Measurements from ENCODE around the gene SMIM29.

Gene SMIM29

DNA sequence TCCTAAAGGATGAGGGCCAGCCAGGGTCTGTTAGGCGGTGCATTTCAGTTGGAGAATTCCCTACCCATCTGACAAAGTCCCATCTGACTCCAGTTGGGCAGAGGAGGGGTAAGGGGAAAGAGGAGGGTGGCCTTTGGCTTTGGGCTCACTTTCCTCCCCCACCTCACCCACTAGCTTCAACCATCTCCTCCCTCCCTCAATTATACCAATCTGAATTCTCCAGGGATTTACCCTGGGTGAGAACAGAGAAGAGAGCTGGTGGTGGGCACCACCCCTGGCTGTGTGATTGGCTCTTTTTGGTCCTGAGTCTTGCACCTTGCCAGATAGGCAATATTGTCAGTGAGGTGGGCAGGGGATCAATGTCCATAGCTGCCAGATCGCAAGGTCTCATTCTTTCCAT, 8.9 kb downstream of the SMIM29 start:
- no peak for FAIRE-seq

DNA sequence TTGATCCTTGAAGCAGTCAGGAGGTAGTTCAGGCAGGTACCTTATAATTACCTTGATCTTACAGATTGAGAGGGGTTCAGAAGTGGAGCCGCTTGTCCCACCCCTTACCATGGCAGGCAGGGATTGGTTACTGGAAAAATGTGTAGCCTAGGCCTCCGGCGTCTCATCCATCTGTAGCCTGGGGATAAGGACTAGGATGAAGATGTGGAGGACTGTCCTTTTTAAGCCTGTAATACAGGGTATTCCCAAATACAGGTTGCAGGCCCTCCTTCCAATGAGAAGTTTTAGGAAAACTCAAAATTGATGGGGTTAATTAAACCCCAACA, 9.3 kb downstream of the SMIM29 start:
- FAIRE-seq: no peak

GRCh38 chr6:34238585-34239499, 10.0 kb downstream of the SMIM29 start:
- FAIRE-seq: no peak

- FAIRE-seq: no peak
Measured at GRCh38 chr6:34237722-34238584, 10.9 kb downstream of the SMIM29 start.

- no peak for FAIRE-seq
Measured at GRCh38 chr6:34237316-34237721, 11.5 kb downstream of the SMIM29 start.

DNA sequence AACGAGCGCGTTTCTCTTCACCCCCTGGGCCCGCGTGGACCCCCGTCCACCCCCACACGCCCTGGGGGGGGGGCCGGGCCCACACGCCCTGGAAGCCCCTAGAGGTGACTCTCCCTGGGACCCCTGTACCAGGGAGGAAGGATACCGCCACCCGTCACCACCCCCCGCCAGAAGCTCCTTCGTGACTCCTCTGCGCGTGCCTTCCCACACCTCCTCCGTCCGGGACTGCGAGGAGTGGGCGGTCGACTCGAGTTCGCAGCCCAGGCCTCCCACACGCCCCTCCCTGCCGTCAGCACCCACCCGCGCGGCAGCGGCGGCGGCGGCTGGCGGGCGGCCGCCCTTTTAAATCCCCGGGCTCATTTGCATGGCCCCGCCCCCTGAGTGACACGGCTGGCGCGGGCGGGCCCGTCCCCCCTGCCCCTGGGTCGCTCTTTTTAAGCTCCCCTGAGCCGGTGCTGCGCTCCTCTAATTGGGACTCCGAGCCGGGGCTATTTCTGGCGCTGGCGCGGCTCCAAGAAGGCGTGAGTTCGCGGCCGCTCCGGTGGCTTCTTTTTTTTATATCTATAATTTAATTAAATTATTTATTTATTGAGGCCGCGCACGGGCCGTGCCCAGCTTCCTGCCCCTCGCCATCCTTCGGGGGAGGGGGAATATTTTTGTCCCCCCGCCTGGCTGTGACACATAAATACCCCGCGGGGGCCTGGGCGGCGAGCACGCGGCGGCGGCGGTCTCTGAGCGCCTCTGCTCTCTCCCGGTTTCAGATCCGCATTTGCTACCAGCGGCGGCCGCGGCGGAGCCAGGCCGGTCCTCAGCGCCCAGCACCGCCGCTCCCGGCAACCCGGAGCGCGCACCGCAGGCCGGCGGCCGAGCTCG, 12.1 kb downstream of the SMIM29 start, which contains the start of gene HMGA1:
Gene HMGA1 (plus strand): TSS at position 431 of the 873 bp plus-strand sequence. CDS start 3,908 bp downstream, outside the sequence.
- no peak for FAIRE-seq

- FAIRE-seq: no peak
Measured at GRCh38 chr6:34236131-34236442, 12.7 kb downstream of the SMIM29 start.

GRCh38 chr6:34235307-34236130, 13.3 kb downstream of the SMIM29 start:
- no peak for FAIRE-seq

DNA sequence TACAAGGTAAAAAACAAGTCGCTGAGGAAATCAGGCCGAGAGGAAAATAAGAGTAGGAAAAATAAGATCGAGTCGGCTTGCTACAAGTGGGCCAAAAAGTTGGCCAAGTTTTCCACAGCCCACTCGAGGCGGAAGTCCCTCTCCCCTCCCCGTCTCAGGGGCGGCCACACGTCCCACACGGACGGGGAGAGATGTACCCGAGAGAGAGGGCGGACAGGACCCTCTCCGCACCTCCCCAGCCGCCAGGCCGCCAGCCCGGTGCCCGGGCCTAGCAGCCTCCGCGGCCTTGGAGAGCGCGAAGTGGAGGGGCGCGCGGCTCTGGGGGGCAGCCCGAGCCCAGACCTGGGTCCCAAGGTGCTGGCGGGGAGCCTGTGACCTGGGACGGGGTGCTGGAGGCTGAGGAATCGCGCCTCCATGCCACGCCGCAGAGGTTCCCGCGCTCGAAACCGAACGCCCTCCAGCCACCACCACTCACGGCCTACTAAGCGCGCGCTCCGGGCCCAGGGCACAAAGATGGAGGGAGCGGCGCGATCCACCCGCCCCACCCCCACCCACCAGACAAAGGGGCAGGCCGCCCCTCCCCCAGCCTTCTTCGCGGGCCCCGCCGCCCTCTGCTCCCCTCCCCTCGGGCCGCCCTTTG, 14.0 kb downstream of the SMIM29 start:
- no peak for FAIRE-seq

DNA sequence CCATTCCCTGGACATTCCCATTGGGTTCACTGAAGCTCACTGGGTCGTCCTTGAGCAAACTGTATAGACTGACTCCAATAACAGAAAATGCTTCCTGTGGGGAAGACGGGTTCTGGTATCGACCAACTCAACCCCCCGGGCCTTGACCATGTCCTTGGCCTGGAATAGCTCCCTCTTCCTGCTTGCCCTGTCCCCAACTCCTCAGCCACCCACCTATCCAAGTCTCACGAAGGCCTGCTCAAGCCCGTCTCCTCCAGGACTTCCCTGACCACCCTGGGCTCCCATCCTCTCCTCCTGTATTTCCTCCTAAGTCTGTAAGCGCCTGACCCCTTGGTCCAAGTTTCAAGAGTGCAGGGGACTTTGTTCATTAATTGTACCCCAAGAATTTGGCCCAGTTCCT, 14.9 kb downstream of the SMIM29 start:
- no peak for FAIRE-seq

GRCh38 chr6:34232901-34233300, 15.9 kb downstream of the SMIM29 start:
- FAIRE-seq: no peak

DNA sequence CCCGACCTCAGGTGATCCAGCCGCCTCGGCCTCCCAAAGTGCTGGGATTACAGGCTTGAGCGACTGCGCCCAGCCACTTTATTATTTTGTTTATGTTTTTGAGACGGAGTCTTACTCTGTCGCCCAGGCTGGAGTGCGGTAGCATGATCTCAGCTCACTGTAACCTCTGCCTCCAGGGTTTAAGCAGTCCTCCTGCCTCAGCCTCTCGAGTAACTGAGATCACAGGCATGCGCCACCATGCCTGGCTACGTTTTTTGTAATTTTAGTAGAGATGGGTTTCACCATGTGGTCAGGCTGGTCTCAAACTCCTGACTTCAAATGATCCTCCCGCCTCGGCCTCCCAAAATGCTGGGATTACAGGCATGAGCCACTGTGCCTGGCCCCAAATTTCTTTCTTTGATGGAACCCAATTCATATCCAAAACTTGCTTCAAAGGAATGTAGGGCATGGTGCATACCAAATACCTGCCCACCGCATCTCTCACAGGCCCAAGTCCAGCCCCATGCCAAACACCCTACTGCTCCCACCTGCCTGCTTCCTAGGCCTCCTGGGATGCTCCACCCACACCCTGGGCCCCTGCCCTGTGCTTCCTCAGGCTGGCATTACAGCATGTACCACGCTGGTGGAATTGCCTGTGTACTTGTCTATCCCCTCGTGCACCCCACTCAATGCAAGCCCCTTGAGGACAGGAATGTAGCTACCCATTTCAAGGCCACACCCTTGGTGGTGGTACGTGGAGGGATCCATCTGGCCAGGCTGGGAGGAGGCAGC, 17.1 kb downstream of the SMIM29 start:
- no peak for FAIRE-seq

DNA sequence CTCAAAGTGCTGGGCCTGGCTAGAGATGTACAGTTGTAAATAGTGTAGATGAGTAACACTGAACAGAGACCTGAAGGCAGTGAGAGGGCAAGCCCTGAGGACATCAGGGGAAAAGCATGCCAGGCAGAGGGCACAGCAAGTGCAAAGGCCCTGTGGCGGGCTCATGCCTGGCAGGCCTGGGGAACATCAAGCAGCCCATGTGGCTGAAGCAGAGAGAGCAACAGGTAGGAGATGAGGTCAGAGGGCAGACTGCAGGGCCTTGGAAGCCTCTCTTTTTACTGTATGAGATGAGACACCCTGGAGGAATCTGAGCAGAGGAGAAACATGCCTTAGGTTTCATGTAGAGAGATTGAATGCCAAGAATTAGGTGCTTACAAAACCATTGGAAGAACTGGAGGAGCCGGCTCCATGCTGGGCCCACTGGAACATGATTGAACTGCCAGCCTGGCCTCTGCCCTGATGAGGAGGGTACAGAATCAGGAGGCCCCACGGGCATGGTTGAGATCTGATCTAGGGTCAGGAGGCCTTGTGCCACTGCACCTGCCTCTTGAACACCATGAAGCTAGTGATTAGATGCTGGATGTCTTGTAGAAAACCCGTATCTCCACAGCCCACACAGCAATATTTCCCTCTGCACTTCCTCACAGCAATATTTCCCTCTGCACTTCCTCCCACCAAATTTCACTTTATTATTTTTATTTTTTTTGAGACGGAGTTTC, 18.0 kb downstream of the SMIM29 start:
- FAIRE-seq: no peak

DNA sequence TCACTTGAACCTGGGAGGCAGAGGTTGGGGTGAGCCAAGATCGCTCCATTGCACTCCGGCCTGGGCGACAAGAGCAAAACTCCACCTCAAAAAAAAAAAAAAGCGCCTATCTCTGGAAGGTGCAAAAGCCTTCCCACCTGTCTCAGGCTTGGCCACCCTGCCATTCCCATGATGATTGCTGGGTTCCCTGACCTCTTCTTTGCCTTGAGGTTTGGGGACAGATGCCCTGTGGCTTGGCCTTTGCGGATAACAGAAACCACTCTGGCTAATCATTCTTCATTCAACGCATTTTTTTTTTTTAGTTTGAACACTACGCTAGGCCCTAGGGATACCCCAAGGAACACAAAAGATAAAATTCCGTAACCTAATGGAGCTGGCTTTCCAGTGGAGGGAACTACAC, 18.9 kb downstream of the SMIM29 start:
- no peak for FAIRE-seq

DNA sequence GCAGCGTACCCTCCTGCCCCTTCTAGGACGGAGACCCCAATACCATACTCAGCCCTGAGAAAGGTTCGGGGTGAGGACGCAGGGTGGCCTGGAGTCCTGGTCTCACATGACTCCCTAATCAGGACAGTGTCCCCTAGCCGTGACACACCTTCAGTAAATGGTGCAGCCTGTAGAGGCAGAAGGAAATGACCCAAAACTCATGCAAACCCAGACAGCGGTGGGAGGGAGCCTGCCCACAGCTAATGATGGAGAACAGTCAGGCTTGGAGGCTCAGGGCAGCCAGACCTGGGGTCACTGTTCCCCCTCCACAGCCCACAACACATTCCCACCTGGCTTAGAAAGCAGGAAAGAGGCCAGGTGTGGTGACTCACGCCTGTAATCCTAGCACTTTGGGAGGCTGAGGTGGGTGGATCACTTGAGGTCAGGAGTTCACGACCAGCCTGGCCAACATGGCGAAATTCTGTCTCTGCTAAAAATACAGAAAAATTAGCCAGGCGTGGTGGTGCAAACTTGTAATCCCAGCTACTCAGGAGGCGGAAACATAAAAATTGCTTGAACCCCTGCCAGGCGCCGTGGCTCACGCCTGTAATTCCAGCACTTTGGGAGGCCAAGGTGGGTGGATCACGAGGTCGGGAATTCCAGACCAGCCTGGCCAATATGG, 20.9 kb downstream of the SMIM29 start:
- FAIRE-seq: no peak

DNA sequence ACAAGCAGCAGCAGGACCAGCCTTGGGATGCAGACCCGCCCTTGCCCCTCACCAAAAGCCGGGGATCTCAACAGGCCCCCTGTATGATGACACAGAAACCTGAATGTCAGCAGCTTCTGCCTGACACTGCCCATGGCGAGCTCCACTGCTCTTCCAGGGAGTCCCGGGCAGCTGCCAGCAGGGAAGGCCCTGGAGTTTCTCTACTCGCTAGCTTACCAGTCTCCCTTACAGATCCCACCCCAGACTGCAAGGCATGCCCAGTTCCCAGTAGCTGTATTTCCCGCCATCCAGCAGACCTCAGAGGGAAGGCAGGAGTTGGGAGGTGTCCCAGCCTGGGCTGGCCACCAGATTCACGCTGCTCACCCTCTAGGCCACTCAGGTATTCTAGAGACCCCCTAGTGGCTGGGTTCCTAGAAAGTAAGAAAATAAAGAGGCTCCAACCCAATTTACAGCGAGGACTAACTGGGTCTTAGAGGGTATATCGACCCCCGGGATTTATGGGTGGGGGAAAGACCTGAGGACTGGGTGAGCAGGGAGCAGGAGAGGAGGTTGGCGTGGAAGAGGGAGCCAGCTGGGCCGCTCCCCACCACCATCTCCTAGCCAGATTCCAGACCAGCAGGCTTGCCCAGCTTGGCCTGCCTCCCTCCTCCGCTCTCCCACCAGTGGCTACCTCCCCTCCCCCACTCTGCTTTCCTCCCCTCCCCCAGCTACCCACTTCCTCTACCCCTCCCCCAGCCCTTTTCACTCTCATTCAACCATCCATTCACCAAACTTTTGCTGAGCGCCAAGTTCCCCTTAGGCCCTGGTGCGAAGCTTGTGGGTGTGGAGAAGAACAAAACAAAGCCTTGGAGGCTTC, 21.8 kb downstream of the SMIM29 start:
- no peak for FAIRE-seq

DNA sequence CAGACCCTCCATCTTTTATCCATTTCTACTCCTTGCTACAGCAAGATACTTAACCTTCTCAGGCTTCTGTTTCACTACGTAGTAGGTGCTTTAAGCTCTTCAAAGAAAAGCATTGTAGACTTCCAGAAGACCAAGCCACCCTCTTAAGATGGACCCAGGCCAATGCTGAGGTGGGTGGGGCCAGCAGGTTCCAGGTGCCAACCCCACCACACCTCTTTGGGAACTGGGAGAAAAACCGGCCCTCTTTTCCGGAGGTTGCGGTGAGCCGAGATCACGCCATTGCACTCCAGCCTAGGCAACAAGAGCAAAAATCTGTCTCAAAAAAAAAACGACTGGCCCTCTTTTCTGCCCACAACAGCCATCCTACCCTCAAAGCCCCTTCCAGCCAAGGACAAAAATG, 22.7 kb downstream of the SMIM29 start:
- no peak for FAIRE-seq

DNA sequence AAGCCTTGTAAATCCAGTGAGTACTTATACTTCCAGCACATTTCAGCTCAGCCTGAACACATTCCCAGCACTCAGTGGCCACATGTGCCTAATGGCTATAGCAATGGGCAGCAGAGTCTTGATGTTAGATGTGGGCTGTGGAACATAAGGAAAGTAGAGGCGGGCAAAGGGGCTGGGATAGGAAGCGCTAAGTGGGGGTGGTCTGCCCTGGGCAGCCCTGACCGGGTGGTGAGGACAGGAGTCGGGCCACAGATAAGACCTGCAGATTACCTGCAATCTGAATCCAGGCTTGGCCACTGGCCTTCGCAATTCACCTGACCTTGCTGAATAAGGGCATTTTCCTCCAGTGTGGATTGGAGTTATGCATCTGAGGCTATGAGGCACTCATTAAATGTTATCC, 23.3 kb downstream of the SMIM29 start:
- no peak for FAIRE-seq
